ENCODE data around the gene COA6. TPM values are rescaled to one million over a fixed set of nuclear protein-coding genes. Genes with fewer than 3 reads are reported as not detected.

Gene COA6
- total and polyA plus RNA-seq, 10 of the 15 experiments (the other 5 are each of a cell fraction or from before 2014, with no cell fraction given) = 49.9 to 178 (median 71.5) TPM

DNA sequence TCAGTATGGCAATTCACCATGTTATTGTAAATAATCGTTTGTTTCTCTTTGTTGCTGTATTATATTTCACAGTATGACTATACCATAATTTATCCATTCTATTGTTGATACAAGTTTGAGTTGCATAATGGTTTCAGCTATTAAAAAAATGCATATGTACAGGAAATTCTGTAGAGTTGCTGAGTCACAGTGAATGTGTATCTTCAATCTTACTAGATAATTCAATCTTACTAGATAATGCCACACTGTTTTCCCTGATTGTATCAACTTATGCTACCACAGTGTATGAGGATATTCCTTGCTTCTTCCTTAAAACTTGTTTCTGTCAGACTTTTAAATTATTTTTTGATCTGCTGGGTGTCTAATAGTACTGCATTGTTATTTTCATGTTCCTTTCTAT is 3.5 kb upstream of the COA6 start (continued):
- TF ChIP-seq, protein P1, sequence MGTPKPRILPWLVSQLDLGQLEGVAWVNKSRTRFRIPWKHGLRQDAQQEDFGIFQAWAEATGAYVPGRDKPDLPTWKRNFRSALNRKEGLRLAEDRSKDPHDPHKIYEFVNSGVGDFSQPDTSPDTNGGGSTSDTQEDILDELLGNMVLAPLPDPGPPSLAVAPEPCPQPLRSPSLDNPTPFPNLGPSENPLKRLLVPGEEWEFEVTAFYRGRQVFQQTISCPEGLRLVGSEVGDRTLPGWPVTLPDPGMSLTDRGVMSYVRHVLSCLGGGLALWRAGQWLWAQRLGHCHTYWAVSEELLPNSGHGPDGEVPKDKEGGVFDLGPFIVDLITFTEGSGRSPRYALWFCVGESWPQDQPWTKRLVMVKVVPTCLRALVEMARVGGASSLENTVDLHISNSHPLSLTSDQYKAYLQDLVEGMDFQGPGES (IDR thresholded peaks at IDR 0.05) = no peak
- TF ChIP-seq, protein P2, sequence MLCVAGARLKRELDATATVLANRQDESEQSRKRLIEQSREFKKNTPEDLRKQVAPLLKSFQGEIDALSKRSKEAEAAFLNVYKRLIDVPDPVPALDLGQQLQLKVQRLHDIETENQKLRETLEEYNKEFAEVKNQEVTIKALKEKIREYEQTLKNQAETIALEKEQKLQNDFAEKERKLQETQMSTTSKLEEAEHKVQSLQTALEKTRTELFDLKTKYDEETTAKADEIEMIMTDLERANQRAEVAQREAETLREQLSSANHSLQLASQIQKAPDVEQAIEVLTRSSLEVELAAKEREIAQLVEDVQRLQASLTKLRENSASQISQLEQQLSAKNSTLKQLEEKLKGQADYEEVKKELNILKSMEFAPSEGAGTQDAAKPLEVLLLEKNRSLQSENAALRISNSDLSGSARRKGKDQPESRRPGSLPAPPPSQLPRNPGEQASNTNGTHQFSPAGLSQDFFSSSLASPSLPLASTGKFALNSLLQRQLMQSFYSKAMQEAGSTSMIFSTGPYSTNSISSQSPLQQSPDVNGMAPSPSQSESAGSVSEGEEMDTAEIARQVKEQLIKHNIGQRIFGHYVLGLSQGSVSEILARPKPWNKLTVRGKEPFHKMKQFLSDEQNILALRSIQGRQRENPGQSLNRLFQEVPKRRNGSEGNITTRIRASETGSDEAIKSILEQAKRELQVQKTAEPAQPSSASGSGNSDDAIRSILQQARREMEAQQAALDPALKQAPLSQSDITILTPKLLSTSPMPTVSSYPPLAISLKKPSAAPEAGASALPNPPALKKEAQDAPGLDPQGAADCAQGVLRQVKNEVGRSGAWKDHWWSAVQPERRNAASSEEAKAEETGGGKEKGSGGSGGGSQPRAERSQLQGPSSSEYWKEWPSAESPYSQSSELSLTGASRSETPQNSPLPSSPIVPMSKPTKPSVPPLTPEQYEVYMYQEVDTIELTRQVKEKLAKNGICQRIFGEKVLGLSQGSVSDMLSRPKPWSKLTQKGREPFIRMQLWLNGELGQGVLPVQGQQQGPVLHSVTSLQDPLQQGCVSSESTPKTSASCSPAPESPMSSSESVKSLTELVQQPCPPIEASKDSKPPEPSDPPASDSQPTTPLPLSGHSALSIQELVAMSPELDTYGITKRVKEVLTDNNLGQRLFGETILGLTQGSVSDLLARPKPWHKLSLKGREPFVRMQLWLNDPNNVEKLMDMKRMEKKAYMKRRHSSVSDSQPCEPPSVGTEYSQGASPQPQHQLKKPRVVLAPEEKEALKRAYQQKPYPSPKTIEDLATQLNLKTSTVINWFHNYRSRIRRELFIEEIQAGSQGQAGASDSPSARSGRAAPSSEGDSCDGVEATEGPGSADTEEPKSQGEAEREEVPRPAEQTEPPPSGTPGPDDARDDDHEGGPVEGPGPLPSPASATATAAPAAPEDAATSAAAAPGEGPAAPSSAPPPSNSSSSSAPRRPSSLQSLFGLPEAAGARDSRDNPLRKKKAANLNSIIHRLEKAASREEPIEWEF (IDR thresholded peaks at IDR 0.05; ENCODE audit: insufficient replicate concordance, low read depth, low read length) = no peak

DNA sequence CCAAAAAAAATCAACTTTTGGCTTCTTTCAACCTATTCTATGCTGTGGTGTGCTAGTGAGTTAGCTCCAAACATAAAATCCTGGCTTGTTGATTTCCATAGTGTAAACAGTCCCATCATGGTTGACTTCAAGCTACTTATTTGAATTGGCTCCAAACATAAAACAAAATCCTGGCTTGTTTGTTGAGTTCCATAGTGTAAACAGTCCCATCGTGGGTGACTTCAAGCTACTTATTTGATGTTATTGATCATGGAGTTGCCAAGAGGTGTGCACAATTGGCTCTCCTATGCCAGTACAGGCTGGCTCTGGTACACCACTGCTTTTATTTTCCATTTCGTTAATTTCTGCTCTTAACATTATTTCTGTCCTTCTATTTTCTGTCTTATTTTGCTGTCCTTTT is 1.8 kb upstream of the COA6 start:
- Histone ChIP-seq H3K79me2 (ENCODE audit: control insufficient read depth, insufficient read depth, low read length) (peaks cover 27% of the 10 kb centered on the region), H3K4me3 (no peak overlapping the region), H3K27me3 (replicated peaks in 1 of 2; ENCODE audit: control insufficient read depth in 2 of 2, insufficient read depth in 2 of 2, low read length in 1 of 2) (no peaks in the 10 kb centered on the region; a peak in 1 of 4 replicates), H3K36me3 (ENCODE audit: control insufficient read depth in 2 of 2, insufficient read depth in 2 of 2, low read length in 1 of 2) (peaks cover 0 to 7% of the 10 kb centered on the region in 2 experiments; a peak in 2 of 4 replicates), H3K4me1 (ENCODE audit: control insufficient read depth, insufficient read depth, low read length) (peaks cover 6% of the 10 kb centered on the region; the same call in 1 of the 2 replicates), H2AFZ (ENCODE audit: control insufficient read depth, low read depth, low read length) (no peak overlapping the region), H3K27ac (ENCODE audit: control insufficient read depth, insufficient read depth) (no peak overlapping the region), H3K9me3 (replicated peaks; ENCODE audit: control insufficient read depth, insufficient read depth, low read length) (no peaks in the 10 kb centered on the region), H4K20me1 (ENCODE audit: control insufficient read depth, insufficient read depth) (no peaks in the 10 kb centered on the region), H3K9ac (ENCODE audit: control insufficient read depth, insufficient read depth, low read length) (no peak overlapping the region), H3K4me2 (ENCODE audit: control insufficient read depth, insufficient read depth) (no peak overlapping the region)
- ChIA-PET RAD21 (ENCODE audit: unreplicated experiment) (interaction anchor here (1.0 to 1.2 kb wide), 3 partner anchors 27 to 61 kb away, joined by 3 to 4 read pairs (median 3); no protein-coding TSS in a partner anchor), CTCF (interaction anchor here (0.6 to 1.0 kb wide), 4 partner anchors 40 to 128 kb away, joined by 3 to 6 read pairs (median 3); no protein-coding TSS in a partner anchor), SMC1A (ENCODE audit: uncharacterized antibody, unreplicated experiment) (interaction anchor here (1.0 to 4.1 kb wide), 3 partner anchors 14 to 107 kb away, joined by 3 to 30 read pairs (median 4); partner anchors contain the start of gene TARBP1), POLR2A (no interaction called here)
- DNase-seq (ENCODE audit: low read depth, low spot score) (no peak), ATAC-seq (no peak), FAIRE-seq (no peak)
- 50% methylated on average over 2 of the region's 2 CpGs for WGBS (ENCODE audit: insufficient coverage, insufficient replicate concordance, low lambda C conversion rate, missing lambda C conversion rate)
- BruUV-seq (replicated peaks) = no TSS peak
- intact Hi-C loops (cut with micrococcal nuclease; ENCODE audit: unreplicated experiment) (loop anchor here (10.0 kb wide), 1 partner anchor 233 kb away; no protein-coding TSS in a partner anchor), in situ Hi-C loops (cut with MboI) (no loop called here)
- no peak for TF ChIP-seq ZSCAN29 (IDR thresholded peaks at IDR 0.05)
- TF ChIP-seq TCF7 (IDR thresholded peaks at IDR 0.05; ENCODE audit: borderline replicate concordance) = no peak
- TF ChIP-seq, protein P3, sequence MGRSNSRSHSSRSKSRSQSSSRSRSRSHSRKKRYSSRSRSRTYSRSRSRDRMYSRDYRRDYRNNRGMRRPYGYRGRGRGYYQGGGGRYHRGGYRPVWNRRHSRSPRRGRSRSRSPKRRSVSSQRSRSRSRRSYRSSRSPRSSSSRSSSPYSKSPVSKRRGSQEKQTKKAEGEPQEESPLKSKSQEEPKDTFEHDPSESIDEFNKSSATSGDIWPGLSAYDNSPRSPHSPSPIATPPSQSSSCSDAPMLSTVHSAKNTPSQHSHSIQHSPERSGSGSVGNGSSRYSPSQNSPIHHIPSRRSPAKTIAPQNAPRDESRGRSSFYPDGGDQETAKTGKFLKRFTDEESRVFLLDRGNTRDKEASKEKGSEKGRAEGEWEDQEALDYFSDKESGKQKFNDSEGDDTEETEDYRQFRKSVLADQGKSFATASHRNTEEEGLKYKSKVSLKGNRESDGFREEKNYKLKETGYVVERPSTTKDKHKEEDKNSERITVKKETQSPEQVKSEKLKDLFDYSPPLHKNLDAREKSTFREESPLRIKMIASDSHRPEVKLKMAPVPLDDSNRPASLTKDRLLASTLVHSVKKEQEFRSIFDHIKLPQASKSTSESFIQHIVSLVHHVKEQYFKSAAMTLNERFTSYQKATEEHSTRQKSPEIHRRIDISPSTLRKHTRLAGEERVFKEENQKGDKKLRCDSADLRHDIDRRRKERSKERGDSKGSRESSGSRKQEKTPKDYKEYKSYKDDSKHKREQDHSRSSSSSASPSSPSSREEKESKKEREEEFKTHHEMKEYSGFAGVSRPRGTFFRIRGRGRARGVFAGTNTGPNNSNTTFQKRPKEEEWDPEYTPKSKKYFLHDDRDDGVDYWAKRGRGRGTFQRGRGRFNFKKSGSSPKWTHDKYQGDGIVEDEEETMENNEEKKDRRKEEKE (IDR thresholded peaks at IDR 0.05) = no peak
- TF ChIP-seq SMAD1 (IDR thresholded peaks at IDR 0.05; ENCODE audit: low read depth, partially characterized antibody) = no peak
- TF ChIP-seq MXI1 (IDR thresholded peaks at IDR 0.05; ENCODE audit: low read depth, low read length) = no peak
- no peak for TF ChIP-seq RAD21 (IDR thresholded peaks at IDR 0.05; ENCODE audit: insufficient read depth, low read depth, low read length)
- no peak for TF ChIP-seq SREBF1 (IDR thresholded peaks at IDR 0.05; ENCODE audit: low read length)

Data from GM12878 (cell line).